Astrocyte (in vitro differentiated cells and primary cell): ENCODE measurements around the gene ADGRE1.

Experiments used
- CTCF ChIP-seq: IDR thresholded peaks from 2 replicates; pipeline ENCODE4 v1.5.1; 2011; ENCODE audit warnings: low read depth, mild to moderate bottlenecking, inconsistent platforms, low read length, moderate library complexity; ENCODE audit not compliant: insufficient read depth
- EZH2 ChIP-seq: IDR thresholded peaks from 2 replicates; pipeline ENCODE4 v1.6.1; 2012; ENCODE audit warnings: mild to moderate bottlenecking, low read length, inconsistent platforms; ENCODE audit not compliant: insufficient read depth

- no peak for TF ChIP-seq CTCF
- TF ChIP-seq EZH2, result no peak
These were observed 9.6 kb upstream of the ADGRE1 start for GRCh38 chr19:6877766-6878165.
